Right atrium auricular region (tissue), 2 donors: ENCODE measurements around the gene HPCAL4. TPM values are rescaled to one million over a fixed set of nuclear protein-coding genes. Genes with fewer than 3 reads are reported as not detected.

Experiments used
- DNase-seq: peaks from one replicate; pipeline ENCODE4 v3.0.0-alpha.2; 2019; ENCODE audit warnings: low spot score
- H3K27ac ChIP-seq, 2 donors: fragments of 200-600 bp; sonication (generic); 1 replicate in 1 of 2; 2 replicates in 1 of 2; pipeline ENCODE4 v1.5.1; 2016 to 2019
- H3K27me3 ChIP-seq, 2 donors: fragments of 200-600 bp; sonication (generic); one replicate each; pipeline versions ENCODE4 v1.5.1 to v1.6.0; 2017 to 2019
- H3K36me3 ChIP-seq: fragments of 200-600 bp; sonication (generic); one replicate; pipeline ENCODE4 v1.5.1; 2016
- H3K4me1 ChIP-seq, 2 donors: fragments of 200-600 bp; sonication (generic); one replicate each; pipeline versions ENCODE4 v1.5.1 to v1.6.0; 2017 to 2019
- H3K4me3 ChIP-seq, 2 donors: fragments of 200-600 bp; sonication (generic); 1 replicate in 1 of 2; 2 replicates in 1 of 2; pipeline ENCODE4 v1.5.1; 2017 to 2019; ENCODE audit warnings: mild to moderate bottlenecking in 1 of 2, moderate library complexity in 1 of 2
- H3K9me3 ChIP-seq, 2 donors: fragments of 200-600 bp; sonication (generic); one replicate each; pipeline ENCODE4 v1.5.1; 2019
- total RNA-seq, 2 donors: library from RNA; depleted of rRNA; stranded (reverse); fragments of >200 nt; gene quantifications; one replicate each; pipeline ENCODE4 v1.1.0, GENCODE V29; 2016
- TF ChIP-seq, protein P1 (sequence below), 2 donors: fragments of 200-600 bp; sonication (generic); IDR thresholded peaks; one replicate each; pipeline ENCODE4 v1.5.1; 2019; ENCODE audit warnings: antibody characterized with exemption in 2 of 2

The HPCAL4 gene
- total RNA-seq, 2 donors from 2014 or later: 1.3 to 2.8 TPM

- TF ChIP-seq, protein P1, sequence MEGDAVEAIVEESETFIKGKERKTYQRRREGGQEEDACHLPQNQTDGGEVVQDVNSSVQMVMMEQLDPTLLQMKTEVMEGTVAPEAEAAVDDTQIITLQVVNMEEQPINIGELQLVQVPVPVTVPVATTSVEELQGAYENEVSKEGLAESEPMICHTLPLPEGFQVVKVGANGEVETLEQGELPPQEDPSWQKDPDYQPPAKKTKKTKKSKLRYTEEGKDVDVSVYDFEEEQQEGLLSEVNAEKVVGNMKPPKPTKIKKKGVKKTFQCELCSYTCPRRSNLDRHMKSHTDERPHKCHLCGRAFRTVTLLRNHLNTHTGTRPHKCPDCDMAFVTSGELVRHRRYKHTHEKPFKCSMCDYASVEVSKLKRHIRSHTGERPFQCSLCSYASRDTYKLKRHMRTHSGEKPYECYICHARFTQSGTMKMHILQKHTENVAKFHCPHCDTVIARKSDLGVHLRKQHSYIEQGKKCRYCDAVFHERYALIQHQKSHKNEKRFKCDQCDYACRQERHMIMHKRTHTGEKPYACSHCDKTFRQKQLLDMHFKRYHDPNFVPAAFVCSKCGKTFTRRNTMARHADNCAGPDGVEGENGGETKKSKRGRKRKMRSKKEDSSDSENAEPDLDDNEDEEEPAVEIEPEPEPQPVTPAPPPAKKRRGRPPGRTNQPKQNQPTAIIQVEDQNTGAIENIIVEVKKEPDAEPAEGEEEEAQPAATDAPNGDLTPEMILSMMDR (IDR thresholded peaks at IDR 0.05): no peak
- Histone ChIP-seq H3K27ac (no peak overlapping the region), H3K36me3 (no peaks in the 10 kb centered on the region), H3K4me1 (peaks cover 0 to 22% of the 10 kb centered on the region in 2 donors), H3K4me3 (no peak overlapping the region), H3K27me3 (no peaks in the 10 kb centered on the region), H3K9me3 (no peaks in the 10 kb centered on the region)
- DNase-seq: no peak
Observed at GRCh38 chr1:39699419-39699818, 8.2 kb upstream of the HPCAL4 start.

- Histone ChIP-seq H3K27ac (no peak overlapping the region), H3K36me3 (no peaks in the 10 kb centered on the region), H3K4me1 (peaks cover 0 to 22% of the 10 kb centered on the region in 2 donors), H3K4me3 (no peak overlapping the region), H3K9me3 (no peaks in the 10 kb centered on the region), H3K27me3 (no peaks in the 10 kb centered on the region)
- TF ChIP-seq, protein P1 (IDR thresholded peaks at IDR 0.05): no peak
- no peak for DNase-seq
Observed at GRCh38 chr1:39698568-39698967, 7.3 kb upstream of the HPCAL4 start.

DNA sequence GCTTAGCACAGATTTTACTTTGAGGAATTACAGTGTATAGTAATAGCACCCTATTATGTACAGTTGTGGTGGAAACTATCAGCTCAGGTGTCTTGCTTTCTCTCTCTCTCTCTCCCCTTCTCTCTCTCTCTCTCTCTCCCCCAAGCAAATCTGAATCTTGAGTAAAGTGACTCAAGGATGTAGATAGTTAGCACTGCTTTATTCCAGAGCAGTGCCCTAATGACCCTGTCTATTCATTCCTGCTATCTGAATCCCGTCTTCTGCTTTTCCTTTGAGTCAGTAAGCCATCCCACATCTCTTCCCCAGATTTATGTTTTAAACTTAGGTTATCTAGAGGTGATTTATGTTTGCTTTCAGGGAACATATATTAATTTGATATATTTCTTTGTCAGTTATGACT, 5.2 kb upstream of the HPCAL4 start:
- Histone ChIP-seq H3K4me1 (peaks cover 0 to 24% of the 10 kb centered on the region in 2 donors), H3K9me3 (no peaks in the 10 kb centered on the region), H3K36me3 (no peaks in the 10 kb centered on the region), H3K27ac (no peak overlapping the region), H3K4me3 (no peak overlapping the region), H3K27me3 (peaks cover 0 to 11% of the 10 kb centered on the region in 2 donors)
- no peak for DNase-seq
- TF ChIP-seq, protein P1 (IDR thresholded peaks at IDR 0.05): no peak

DNA sequence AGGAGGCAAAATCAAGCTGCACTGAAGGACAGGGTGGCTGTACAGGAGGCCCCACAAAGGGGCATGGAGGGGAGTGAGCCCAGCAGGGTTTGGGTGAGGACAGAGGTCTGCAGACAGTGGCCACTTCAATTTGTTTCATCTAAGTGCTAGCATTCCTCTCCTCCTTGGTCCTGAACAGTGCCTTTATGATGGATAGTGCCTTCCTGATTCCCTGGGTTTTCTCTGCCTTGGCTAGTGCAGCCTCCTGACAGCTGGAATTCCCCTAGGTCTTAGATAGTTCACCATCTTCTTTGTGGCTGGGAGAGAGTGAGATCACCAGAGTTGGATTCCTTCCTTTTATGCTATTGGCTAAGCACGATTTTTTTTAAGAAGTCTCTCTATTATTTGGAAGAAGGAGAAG, 3.8 kb upstream of the HPCAL4 start:
- H3K4me1 ChIP-seq: peaks cover 0 to 20% of the 10 kb centered on the region in 2 donors
- DNase-seq: no peak
- H3K27ac ChIP-seq: no peak overlapping the region
- TF ChIP-seq, protein P1 (IDR thresholded peaks at IDR 0.05): no peak
- no peaks in the 10 kb centered on the region for H3K36me3 ChIP-seq
- H3K9me3 ChIP-seq: no peaks in the 10 kb centered on the region
- no peak overlapping the region for H3K4me3 ChIP-seq
- peaks cover 0 to 11% of the 10 kb centered on the region in 2 donors for H3K27me3 ChIP-seq

DNA sequence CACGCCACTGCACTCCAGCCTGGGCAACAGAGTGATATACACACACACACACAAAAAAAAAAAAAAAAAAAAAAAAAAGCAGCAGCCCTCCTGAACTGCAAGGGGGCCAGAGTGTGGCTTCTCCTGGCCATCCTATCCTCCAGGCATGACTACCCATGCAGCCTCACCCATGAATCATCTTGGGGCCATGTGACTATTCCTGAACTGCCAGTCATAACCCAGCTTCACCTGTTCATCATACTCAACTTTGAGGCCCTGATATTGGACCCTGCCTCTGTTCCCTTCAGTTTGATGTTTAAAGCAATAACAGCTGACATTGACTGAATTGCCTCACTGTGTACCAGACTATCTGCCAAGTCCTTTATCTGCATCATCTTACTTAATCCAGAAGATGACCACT, 2.8 kb upstream of the HPCAL4 start:
- DNase-seq: no peak

More for the DNA sequence above, 2.8 kb upstream of the HPCAL4 start:
- Histone ChIP-seq H3K9me3 (no peaks in the 10 kb centered on the region), H3K4me1 (peaks cover 0 to 20% of the 10 kb centered on the region in 2 donors), H3K36me3 (no peaks in the 10 kb centered on the region), H3K27ac (no peak overlapping the region), H3K4me3 (no peak overlapping the region), H3K27me3 (peaks cover 0 to 11% of the 10 kb centered on the region in 2 donors)
- TF ChIP-seq, protein P1 (IDR thresholded peaks at IDR 0.05): no peak
